Body of pancreas (tissue), 4 donors: ENCODE results near the gene CFAP61. TPM values are rescaled to one million over a fixed set of nuclear protein-coding genes. Genes with fewer than 3 reads are reported as not detected.
A peak's percentile ranks its signal among the peaks of the same experiment; 100 is the strongest.

ENCODE experiments used
- ATAC-seq: fragments of 150-250 bp; one replicate; pipeline ENCODE4 v1.9.1; 2016
- DNase-seq, 4 donors: peaks; one replicate each; pipeline ENCODE4 v3.0.0-alpha.2; 2019
- H3K27ac ChIP-seq, 4 donors: fragments of 200-600 bp; sonication (generic); 1 replicate in 3 of 4; 2 replicates in 1 of 4; pipeline versions ENCODE4 v1.5.1 to v1.6.1; 2016 to 2019; ENCODE audit warnings: mild to moderate bottlenecking in 1 of 4, mixed read lengths in 1 of 4, moderate library complexity in 1 of 4
- H3K27me3 ChIP-seq, 2 donors: fragments of 200-600 bp; sonication (generic); one replicate each; pipeline ENCODE4 v1.6.0; 2016; ENCODE audit warnings: mild to moderate bottlenecking in 1 of 2
- H3K36me3 ChIP-seq, 2 donors: fragments of 200-600 bp; sonication (generic); replicated peaks in 1 of 2; 2 replicates each; pipeline ENCODE4 v1.5.1; 2016; ENCODE audit warnings: low read depth in 2 of 2; ENCODE audit not compliant: insufficient read depth in 1 of 2
- H3K4me1 ChIP-seq: fragments of 200-600 bp; sonication (generic); one replicate; pipeline ENCODE4 v1.6.0; 2016
- H3K4me3 ChIP-seq, 2 donors: fragments of 200-600 bp; sonication (generic); 1 replicate in 1 of 2; 2 replicates in 1 of 2; pipeline ENCODE4 v1.5.1; 2016 to 2019
- H3K9me3 ChIP-seq, 3 donors: fragments of 200-600 bp; sonication (generic); 1 replicate in 2 of 3; 2 replicates in 1 of 3; pipeline ENCODE4 v1.5.1; 2016
- CTCF ChIP-seq, 7 experiments: fragments of 450-650 bp in 4 of 7; fragments of 200-600 bp in 3 of 7; sonication (generic) in 3 of 7; IDR thresholded peaks; one replicate each; pipeline ENCODE4 v1.5.1; 2016 to 2019; ENCODE audit warnings: antibody characterized with exemption in 7 of 7
- POLR2A ChIP-seq, 3 donors: fragments of 450-650 bp; IDR thresholded peaks; one replicate each; pipeline ENCODE4 v1.6.1; 2016; ENCODE audit warnings: antibody characterized with exemption in 3 of 3, mild to moderate bottlenecking in 2 of 3
- WGBS, 2 donors: methylation state at CpG; one replicate each; pipeline ENCODE4 v1.1.5; 2017; 5-methylcytosine and 5-hydroxymethylcytosine counted together
- intact Hi-C: fragments of 100-400 bp; cut with DNase I; formaldehyde crosslinking; loops from one replicate; pipeline ENCODE4 v1.15.1; 2023
- total RNA-seq, 2 donors: library from RNA; depleted of rRNA; stranded (reverse); fragments of >200 nt; gene quantifications; one replicate each; pipeline ENCODE4 v1.1.0, GENCODE V29; 2016

The CFAP61 gene
- total RNA-seq, 2 donors from 2014 or later: 0.52 TPM; not detected in 1

DNA sequence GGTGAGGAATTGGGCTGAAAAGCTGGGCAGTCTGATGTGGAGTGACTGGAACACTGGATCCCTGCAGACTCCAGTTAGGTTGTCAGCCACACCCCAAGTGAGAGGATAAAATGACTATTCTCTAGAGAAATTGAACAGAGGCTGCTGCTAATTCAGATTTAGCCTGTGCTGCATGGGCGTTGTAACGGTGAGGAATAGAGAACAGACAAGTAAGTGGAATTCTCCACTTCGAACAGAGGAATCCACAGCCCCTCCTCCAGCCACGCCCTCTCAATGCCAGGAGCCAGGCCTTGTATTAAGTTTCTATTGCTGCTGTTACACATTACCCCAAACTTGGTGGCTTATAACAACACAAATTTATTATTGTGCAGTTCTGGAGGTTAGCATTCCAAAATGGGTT is 109.3 kb downstream of the CFAP61 start:
- intact Hi-C loops: no loop called here
- TF ChIP-seq POLR2A (IDR thresholded peaks at IDR 0.05): no peak
- TF ChIP-seq CTCF (IDR thresholded peaks at IDR 0.05): no peak
- no peak for ATAC-seq
- Histone ChIP-seq H3K4me1 (no peaks in the 10 kb centered on the region), H3K27me3 (no peaks in the 10 kb centered on the region), H3K9me3 (no peaks in the 10 kb centered on the region), H3K27ac (no peak overlapping the region), H3K36me3 (no peaks in the 10 kb centered on the region), H3K4me3 (no peak overlapping the region)
- 43 to 48% methylated on average over 4 of the region's 4 CpGs for WGBS, 2 donors
- no peak for DNase-seq

DNA sequence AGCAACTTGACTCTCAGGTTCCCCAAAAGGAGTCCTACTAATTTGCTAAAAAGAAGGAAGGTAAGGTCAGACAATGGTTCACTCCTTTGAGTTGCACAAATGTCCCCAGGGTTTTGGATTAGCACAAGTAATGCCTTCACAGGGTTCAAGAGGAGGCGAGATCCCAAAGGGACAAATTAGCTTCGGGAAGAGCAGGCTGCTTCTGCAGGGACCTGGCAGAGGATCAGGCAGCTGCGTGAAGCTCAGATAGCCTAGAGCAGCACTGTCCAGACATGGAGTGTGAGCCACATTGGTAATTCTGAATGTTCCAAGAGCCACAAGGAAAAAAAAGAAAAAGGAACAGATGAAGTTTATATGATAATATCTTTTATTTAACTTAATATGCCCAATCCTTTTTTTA is 115.4 kb downstream of the CFAP61 start:
- H3K9me3 ChIP-seq: no peaks in the 10 kb centered on the region
- TF ChIP-seq POLR2A (IDR thresholded peaks at IDR 0.05) (no peak), CTCF (IDR thresholded peaks at IDR 0.05) (no peak)
- peak in 1 of 4 donors; percentile 7 for DNase-seq
- H3K4me3 ChIP-seq: no peak overlapping the region
- no peaks in the 10 kb centered on the region for H3K4me1 ChIP-seq
- H3K27ac ChIP-seq: no peak overlapping the region
- H3K27me3 ChIP-seq: no peaks in the 10 kb centered on the region
- 53 to 60% methylated on average over 3 of the region's 3 CpGs for WGBS, 2 donors
- ATAC-seq: no peak
- intact Hi-C loops: no loop called here
- H3K36me3 ChIP-seq: no peaks in the 10 kb centered on the region

- ATAC-seq (no peak), DNase-seq (no peak)
- intact Hi-C loops: no loop called here
- no peak for TF ChIP-seq CTCF (IDR thresholded peaks at IDR 0.05)
- TF ChIP-seq POLR2A (IDR thresholded peaks at IDR 0.05): no peak
- Histone ChIP-seq H3K36me3 (no peaks in the 10 kb centered on the region), H3K27ac (no peak overlapping the region), H3K27me3 (no peaks in the 10 kb centered on the region), H3K4me1 (no peaks in the 10 kb centered on the region), H3K9me3 (no peaks in the 10 kb centered on the region), H3K4me3 (no peak overlapping the region)
- whole genome bisulfite sequencing, 2 donors: 70 to 88% methylated on average over 1 of the region's 1 CpG
These were observed 120.9 kb downstream of the CFAP61 start for GRCh38 chr20:20173254-20173653.

- TF ChIP-seq CTCF (IDR thresholded peaks at IDR 0.05) (no peak), POLR2A (IDR thresholded peaks at IDR 0.05) (no peak)
- no peak for DNase-seq
- whole genome bisulfite sequencing, 2 donors: 67 to 70% methylated on average over 10 of the region's 10 CpGs
- H3K27ac ChIP-seq: no peak overlapping the region
- intact Hi-C loops: no loop called here
- no peaks in the 10 kb centered on the region for H3K27me3 ChIP-seq
- H3K9me3 ChIP-seq: no peaks in the 10 kb centered on the region
- no peaks in the 10 kb centered on the region for H3K4me1 ChIP-seq
- H3K4me3 ChIP-seq: no peak overlapping the region
- no peaks in the 10 kb centered on the region for H3K36me3 ChIP-seq
- ATAC-seq: no peak
These were observed 121.9 kb downstream of the CFAP61 start for GRCh38 chr20:20174089-20174835.

GRCh38 chr20:20181322-20181721 is 129.0 kb downstream of the CFAP61 start:
- no peaks in the 10 kb centered on the region for H3K4me1 ChIP-seq
- H3K36me3 ChIP-seq: no peaks in the 10 kb centered on the region
- TF ChIP-seq CTCF (IDR thresholded peaks at IDR 0.05) (no peak), POLR2A (IDR thresholded peaks at IDR 0.05) (no peak)
- no peaks in the 10 kb centered on the region for H3K27me3 ChIP-seq
- no peaks in the 10 kb centered on the region for H3K9me3 ChIP-seq
- H3K27ac ChIP-seq: no peak overlapping the region
- H3K4me3 ChIP-seq: no peak overlapping the region
- 54 to 69% methylated on average over 3 of the region's 3 CpGs for WGBS, 2 donors
- ATAC-seq (no peak), DNase-seq (no peak)
- intact Hi-C loops: no loop called here
